NOMO-1 treated with dmso at 0.1 percent for 144 hours (cell line): ENCODE results near the gene PRODH2.
A peak's percentile ranks its signal among the peaks of the same experiment; 100 is the strongest.

ENCODE experiments used
- DNase-seq: peaks from one replicate; lab custom pipeline; 2025; ENCODE audit not compliant: unreplicated experiment; lab: John Stamatoyannopoulos, UW

PRODH2 gene

GRCh38 chr19:35759697-35760096, 52.9 kb downstream of the PRODH2 start:
- DNase-seq, result no peak

- DNase-seq, result peak; percentile 98
These were observed 54.7 kb downstream of the PRODH2 start, which contains the start of gene PROSER3 for GRCh38 chr19:35757749-35758608. Gene PROSER3 (plus strand): TSS chr19:35758176. CDS start chr19:35758216, 40 bp downstream.

- no peak for DNase-seq
These were observed 55.4 kb downstream of the PRODH2 start for GRCh38 chr19:35757231-35757748.

GRCh38 chr19:35756377-35757230, 56.0 kb downstream of the PRODH2 start, which contains the start of gene HSPB6:
Gene HSPB6 (minus strand): TSS chr19:35757029. CDS start chr19:35757008, 21 bp downstream.
- no peak for DNase-seq

- no peak for DNase-seq
These were observed 56.9 kb downstream of the PRODH2 start for GRCh38 chr19:35755550-35756376.

GRCh38 chr19:35755131-35755549, 57.5 kb downstream of the PRODH2 start:
- DNase-seq, result no peak

GRCh38 chr19:35754370-35755130, 58.1 kb downstream of the PRODH2 start:
- DNase-seq, result no peak

- DNase-seq, result no peak
These were observed 58.8 kb downstream of the PRODH2 start for GRCh38 chr19:35753634-35754369.

- no peak for DNase-seq
These were observed 59.8 kb downstream of the PRODH2 start for GRCh38 chr19:35752746-35753350.

GRCh38 chr19:35751839-35752745, 60.6 kb downstream of the PRODH2 start:
- no peak for DNase-seq

- no peak for DNase-seq
These were observed 62.5 kb downstream of the PRODH2 start for GRCh38 chr19:35750167-35750566.
